ENCODE measurements around the gene APOBEC3H.

DNA sequence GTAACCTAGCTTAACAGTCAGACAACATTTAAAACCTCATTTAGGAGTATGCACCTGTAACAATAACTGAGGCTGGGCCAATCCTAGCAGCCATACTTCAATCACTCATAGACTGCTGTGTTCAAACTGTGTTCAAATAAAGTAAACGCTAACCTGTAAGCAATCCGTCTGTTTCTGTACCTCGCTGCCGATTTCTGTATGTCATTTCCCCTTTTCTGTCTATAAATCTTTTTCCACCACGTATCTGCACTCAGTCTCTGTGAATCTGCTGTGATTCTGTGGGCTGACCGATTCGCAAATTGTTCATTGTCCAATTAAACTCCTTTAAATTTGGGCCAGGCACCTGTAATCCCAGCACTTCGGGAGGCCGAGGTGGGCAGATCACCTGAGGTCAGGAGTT is 12.3 kb downstream of the APOBEC3H start:
- TF ChIP-seq, protein P1, sequence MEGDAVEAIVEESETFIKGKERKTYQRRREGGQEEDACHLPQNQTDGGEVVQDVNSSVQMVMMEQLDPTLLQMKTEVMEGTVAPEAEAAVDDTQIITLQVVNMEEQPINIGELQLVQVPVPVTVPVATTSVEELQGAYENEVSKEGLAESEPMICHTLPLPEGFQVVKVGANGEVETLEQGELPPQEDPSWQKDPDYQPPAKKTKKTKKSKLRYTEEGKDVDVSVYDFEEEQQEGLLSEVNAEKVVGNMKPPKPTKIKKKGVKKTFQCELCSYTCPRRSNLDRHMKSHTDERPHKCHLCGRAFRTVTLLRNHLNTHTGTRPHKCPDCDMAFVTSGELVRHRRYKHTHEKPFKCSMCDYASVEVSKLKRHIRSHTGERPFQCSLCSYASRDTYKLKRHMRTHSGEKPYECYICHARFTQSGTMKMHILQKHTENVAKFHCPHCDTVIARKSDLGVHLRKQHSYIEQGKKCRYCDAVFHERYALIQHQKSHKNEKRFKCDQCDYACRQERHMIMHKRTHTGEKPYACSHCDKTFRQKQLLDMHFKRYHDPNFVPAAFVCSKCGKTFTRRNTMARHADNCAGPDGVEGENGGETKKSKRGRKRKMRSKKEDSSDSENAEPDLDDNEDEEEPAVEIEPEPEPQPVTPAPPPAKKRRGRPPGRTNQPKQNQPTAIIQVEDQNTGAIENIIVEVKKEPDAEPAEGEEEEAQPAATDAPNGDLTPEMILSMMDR (IDR thresholded peaks at IDR 0.05): no peak
- no peak for TF ChIP-seq EP300 (IDR thresholded peaks at IDR 0.05)
